Measurements from ENCODE around the gene NRARP.

DNA sequence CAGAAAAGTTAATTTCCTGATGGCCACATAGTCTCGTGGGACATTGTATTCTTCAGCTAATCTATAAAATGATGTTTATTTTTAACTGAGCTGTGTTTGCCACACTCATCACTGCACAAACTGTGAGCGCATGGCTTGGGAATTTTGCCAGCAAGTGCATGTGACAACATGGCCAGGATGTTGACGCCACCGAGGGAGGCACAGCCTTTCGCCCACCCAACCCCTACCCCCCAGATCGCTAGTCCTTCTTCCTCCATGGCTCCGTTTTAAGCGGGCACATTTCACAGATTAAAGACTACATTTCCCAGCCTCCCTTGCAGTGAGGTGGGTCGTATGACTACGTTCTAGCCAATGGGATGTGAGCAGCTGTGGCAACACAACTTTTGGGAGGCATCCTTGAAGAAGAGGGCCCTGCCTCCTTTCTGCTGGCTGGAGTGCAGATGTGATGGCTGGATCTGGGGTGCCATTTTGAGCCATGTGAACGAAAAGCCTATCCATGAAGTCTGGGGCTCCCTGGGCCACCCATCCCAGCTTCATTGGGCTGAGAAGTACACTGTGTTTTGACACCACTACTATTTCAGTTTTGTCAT, 7.9 kb downstream of the NRARP start:
- TF ChIP-seq, protein P1, sequence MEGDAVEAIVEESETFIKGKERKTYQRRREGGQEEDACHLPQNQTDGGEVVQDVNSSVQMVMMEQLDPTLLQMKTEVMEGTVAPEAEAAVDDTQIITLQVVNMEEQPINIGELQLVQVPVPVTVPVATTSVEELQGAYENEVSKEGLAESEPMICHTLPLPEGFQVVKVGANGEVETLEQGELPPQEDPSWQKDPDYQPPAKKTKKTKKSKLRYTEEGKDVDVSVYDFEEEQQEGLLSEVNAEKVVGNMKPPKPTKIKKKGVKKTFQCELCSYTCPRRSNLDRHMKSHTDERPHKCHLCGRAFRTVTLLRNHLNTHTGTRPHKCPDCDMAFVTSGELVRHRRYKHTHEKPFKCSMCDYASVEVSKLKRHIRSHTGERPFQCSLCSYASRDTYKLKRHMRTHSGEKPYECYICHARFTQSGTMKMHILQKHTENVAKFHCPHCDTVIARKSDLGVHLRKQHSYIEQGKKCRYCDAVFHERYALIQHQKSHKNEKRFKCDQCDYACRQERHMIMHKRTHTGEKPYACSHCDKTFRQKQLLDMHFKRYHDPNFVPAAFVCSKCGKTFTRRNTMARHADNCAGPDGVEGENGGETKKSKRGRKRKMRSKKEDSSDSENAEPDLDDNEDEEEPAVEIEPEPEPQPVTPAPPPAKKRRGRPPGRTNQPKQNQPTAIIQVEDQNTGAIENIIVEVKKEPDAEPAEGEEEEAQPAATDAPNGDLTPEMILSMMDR (conservative IDR thresholded peaks at IDR 0.05; ENCODE audit: low read depth in 2 of 2) = no peak
- TF ChIP-seq REST (IDR thresholded peaks at IDR 0.05; ENCODE audit: unreplicated experiment) = peak; percentile 5
- no peak for TF ChIP-seq EZH2 (IDR thresholded peaks at IDR 0.05; ENCODE audit: low read depth, unreplicated experiment)
- TF ChIP-seq POLR2AphosphoS5 (IDR thresholded peaks at IDR 0.05; ENCODE audit: low read depth) = no peak
- no peak for TF ChIP-seq EZH2phosphoT487 (IDR thresholded peaks at IDR 0.05; ENCODE audit: unreplicated experiment)
- TF ChIP-seq CREB1 (CRISPR knock-in tag; IDR thresholded peaks at IDR 0.05; ENCODE audit: low read depth) = peak; percentile 43; the same call in 1 of the 2 replicates
